Effector memory CD8-positive, alpha-beta T cell (primary cell): ENCODE measurements around the gene MIAT.

Experiments used
- ATAC-seq: fragments of 150-1000 bp; cut with Tn5 transposase; replicated peaks from 2 replicates; pipeline ENCODE4 v1.10.0; 2021; ENCODE audit warnings: mild to moderate bottlenecking, moderate library complexity
- DNase-seq, 3 experiments: peaks; one replicate each; pipeline ENCODE4 v3.0.0; 2021
- H3K27ac Mint-ChIP-seq, 2 donors: one replicate each; pipeline ENCODE4 v1.8.0; 2022; ENCODE audit warnings: mild to moderate bottlenecking in 2 of 2, mixed read lengths in 2 of 2, moderate library complexity in 2 of 2
- H3K27me3 Mint-ChIP-seq, 2 donors: one replicate each; pipeline ENCODE4 v1.8.0; 2022; ENCODE audit warnings: mixed read lengths in 2 of 2
- H3K36me3 Mint-ChIP-seq: one replicate; pipeline ENCODE4 v1.8.0; 2022; ENCODE audit warnings: mild to moderate bottlenecking, moderate library complexity, mixed read lengths; ENCODE audit not compliant: insufficient read depth
- H3K4me1 Mint-ChIP-seq, 2 donors: one replicate each; pipeline ENCODE4 v1.8.0; 2022; ENCODE audit warnings: low read depth in 2 of 2, mixed read lengths in 2 of 2
- H3K4me3 Mint-ChIP-seq, 2 donors: one replicate each; pipeline ENCODE4 v1.8.0; 2022; ENCODE audit warnings: mild to moderate bottlenecking in 2 of 2, mixed read lengths in 2 of 2, moderate library complexity in 2 of 2
- H3K9me3 Mint-ChIP-seq, 2 donors: one replicate each; pipeline ENCODE4 v1.8.0; 2022; ENCODE audit warnings: mixed read lengths in 2 of 2

MIAT gene

GRCh38 chr22:26665813-26666231 is 8.4 kb downstream of the MIAT start:
- H3K27me3 Mint-ChIP-seq: no peaks in the 10 kb centered on the region
- H3K4me1 Mint-ChIP-seq: peaks cover 36 to 49% of the 10 kb centered on the region in 2 donors
- H3K9me3 Mint-ChIP-seq: no peaks in the 10 kb centered on the region
- DNase-seq (no peak), ATAC-seq (no peak)
- peaks cover 22% of the 10 kb centered on the region for H3K36me3 Mint-ChIP-seq
- H3K4me3 Mint-ChIP-seq: peak overlapping the region in 1 of 2 donors; percentile 61
- peak overlapping the region in 1 of 2 donors; percentile 93 for H3K27ac Mint-ChIP-seq

GRCh38 chr22:26667140-26667539 is 9.8 kb downstream of the MIAT start:
- peaks cover 32% of the 10 kb centered on the region for H3K36me3 Mint-ChIP-seq

GRCh38 chr22:26669060-26669481 is 11.7 kb downstream of the MIAT start:
- Mint-ChIP-seq H3K27me3 (no peaks in the 10 kb centered on the region), H3K27ac (peak overlapping the region; percentile 94 to 99), H3K4me1 (peaks cover 66 to 71% of the 10 kb centered on the region in 2 donors), H3K36me3 (peaks cover 46% of the 10 kb centered on the region), H3K4me3 (no peak overlapping the region), H3K9me3 (no peaks in the 10 kb centered on the region)
- ATAC-seq (no peak), DNase-seq (no peak)

More at GRCh38 chr22:26667140-26667539, 9.8 kb downstream of the MIAT start:
- no peak for ATAC-seq
- H3K9me3 Mint-ChIP-seq: no peaks in the 10 kb centered on the region
- peaks cover 49 to 58% of the 10 kb centered on the region in 2 donors for H3K4me1 Mint-ChIP-seq
- H3K27ac Mint-ChIP-seq: peak overlapping the region in 1 of 2 donors; percentile 99
- no peaks in the 10 kb centered on the region for H3K27me3 Mint-ChIP-seq
- DNase-seq: no peak
- no peak overlapping the region for H3K4me3 Mint-ChIP-seq

- peak overlapping the region; percentile 99 for H3K4me3 Mint-ChIP-seq
- no peaks in the 10 kb centered on the region for H3K9me3 Mint-ChIP-seq
- no peaks in the 10 kb centered on the region for H3K27me3 Mint-ChIP-seq
- H3K27ac Mint-ChIP-seq: peak overlapping the region; percentile 94 to 99
- H3K4me1 Mint-ChIP-seq: peaks cover 67 to 73% of the 10 kb centered on the region in 2 donors
- ATAC-seq: no peak
- H3K36me3 Mint-ChIP-seq: peaks cover 53% of the 10 kb centered on the region
- no peak for DNase-seq
Observed at GRCh38 chr22:26670459-26670858, 13.1 kb downstream of the MIAT start.

GRCh38 chr22:26671317-26672059 is 14.1 kb downstream of the MIAT start:
- ATAC-seq (peak; percentile 48), DNase-seq (peak; percentile 79 to 83 (median 79))
- H3K9me3 Mint-ChIP-seq: no peaks in the 10 kb centered on the region
- peak overlapping the region; percentile 94 to 99 for H3K27ac Mint-ChIP-seq
- no peaks in the 10 kb centered on the region for H3K27me3 Mint-ChIP-seq
- peaks cover 72 to 76% of the 10 kb centered on the region in 2 donors for H3K4me1 Mint-ChIP-seq
- peak overlapping the region; percentile 99 for H3K4me3 Mint-ChIP-seq
- peaks cover 49% of the 10 kb centered on the region for H3K36me3 Mint-ChIP-seq

- no peaks in the 10 kb centered on the region for H3K9me3 Mint-ChIP-seq
- peaks cover 72 to 76% of the 10 kb centered on the region in 2 donors for H3K4me1 Mint-ChIP-seq
- H3K36me3 Mint-ChIP-seq: peaks cover 48% of the 10 kb centered on the region
- H3K27me3 Mint-ChIP-seq: no peaks in the 10 kb centered on the region
- peak; percentile 18 for ATAC-seq
- peak overlapping the region; percentile 94 to 99 for H3K27ac Mint-ChIP-seq
- no peak for DNase-seq
- peak overlapping the region; percentile 99 for H3K4me3 Mint-ChIP-seq
Observed at GRCh38 chr22:26672060-26672471, 14.7 kb downstream of the MIAT start.

GRCh38 chr22:26672590-26673468 is 15.4 kb downstream of the MIAT start:
- H3K9me3 Mint-ChIP-seq: no peaks in the 10 kb centered on the region
- peak overlapping the region; percentile 94 to 99 for H3K27ac Mint-ChIP-seq
- DNase-seq (peak; percentile 90 to 95 (median 92)), ATAC-seq (peak; percentile 71)
- no peaks in the 10 kb centered on the region for H3K27me3 Mint-ChIP-seq
- H3K4me1 Mint-ChIP-seq: peaks cover 75 to 79% of the 10 kb centered on the region in 2 donors
- peak overlapping the region; percentile 99 for H3K4me3 Mint-ChIP-seq
- peaks cover 44% of the 10 kb centered on the region for H3K36me3 Mint-ChIP-seq

GRCh38 chr22:26673486-26673885 is 16.1 kb downstream of the MIAT start:
- H3K27ac Mint-ChIP-seq: peak overlapping the region; percentile 94 to 99
- H3K36me3 Mint-ChIP-seq: peaks cover 41% of the 10 kb centered on the region
- H3K9me3 Mint-ChIP-seq: no peaks in the 10 kb centered on the region
- H3K27me3 Mint-ChIP-seq: no peaks in the 10 kb centered on the region
- ATAC-seq (no peak), DNase-seq (no peak)
- H3K4me3 Mint-ChIP-seq: peak overlapping the region; percentile 99
- peaks cover 82 to 86% of the 10 kb centered on the region in 2 donors for H3K4me1 Mint-ChIP-seq

GRCh38 chr22:26674211-26675190 is 17.1 kb downstream of the MIAT start:
- Mint-ChIP-seq H3K27ac (peak overlapping the region; percentile 94 to 99), H3K9me3 (no peaks in the 10 kb centered on the region), H3K4me3 (peak overlapping the region; percentile 99), H3K27me3 (no peaks in the 10 kb centered on the region), H3K36me3 (peaks cover 35% of the 10 kb centered on the region), H3K4me1 (peaks cover 81 to 89% of the 10 kb centered on the region in 2 donors)
- ATAC-seq (no peak), DNase-seq (no peak)

GRCh38 chr22:26675687-26676268 is 18.4 kb downstream of the MIAT start:
- Mint-ChIP-seq H3K36me3 (peaks cover 42% of the 10 kb centered on the region), H3K4me1 (peaks cover 80 to 89% of the 10 kb centered on the region in 2 donors), H3K27me3 (no peaks in the 10 kb centered on the region), H3K27ac (peak overlapping the region; percentile 94 to 99), H3K9me3 (no peaks in the 10 kb centered on the region), H3K4me3 (peak overlapping the region; percentile 99)
- DNase-seq: no peak
- no peak for ATAC-seq

GRCh38 chr22:26677217-26677616 is 19.8 kb downstream of the MIAT start:
- H3K9me3 Mint-ChIP-seq: no peaks in the 10 kb centered on the region
- no peak overlapping the region for H3K4me3 Mint-ChIP-seq
- no peak for ATAC-seq
- H3K27ac Mint-ChIP-seq: peak overlapping the region; percentile 73 to 94
- peaks cover 45% of the 10 kb centered on the region for H3K36me3 Mint-ChIP-seq
- no peak for DNase-seq
- peaks cover 68 to 74% of the 10 kb centered on the region in 2 donors for H3K4me1 Mint-ChIP-seq
- H3K27me3 Mint-ChIP-seq: no peaks in the 10 kb centered on the region

GRCh38 chr22:26679003-26679629 is 21.7 kb downstream of the MIAT start:
- H3K4me1 Mint-ChIP-seq: peaks cover 57 to 65% of the 10 kb centered on the region in 2 donors
- peak overlapping the region; percentile 73 to 94 for H3K27ac Mint-ChIP-seq
- H3K9me3 Mint-ChIP-seq: no peaks in the 10 kb centered on the region
- H3K4me3 Mint-ChIP-seq: no peak overlapping the region
- H3K36me3 Mint-ChIP-seq: peaks cover 34% of the 10 kb centered on the region
- DNase-seq (peak; percentile 55 to 75 (median 67)), ATAC-seq (peak; percentile 82)
- H3K27me3 Mint-ChIP-seq: no peaks in the 10 kb centered on the region
